Type B pancreatic cell (in vitro differentiated cells): Measurements from ENCODE around the gene MYO3B. TPM values are rescaled to one million over a fixed set of nuclear protein-coding genes. Genes with fewer than 3 reads are reported as not detected.
"Not testable (repeated sequence)": the region's sequence is repeated elsewhere in the genome, so short reads cannot be mapped to it uniquely, and the experiment has no call there.

ENCODE experiments used
- DNase-seq: peaks from one replicate; pipeline ENCODE4 v3.0.0; 2021; ENCODE audit warnings: mixed read lengths; ENCODE audit not compliant: unreplicated experiment; ENCODE audit errors: extremely low spot score
- H3K27ac Mint-ChIP-seq: 2 replicates; pipeline ENCODE4 v1.8.0; 2021; ENCODE audit warnings: mild to moderate bottlenecking, mixed read lengths
- H3K27me3 Mint-ChIP-seq: 2 replicates; pipeline ENCODE4 v1.8.0; 2021; ENCODE audit warnings: mixed read lengths
- H3K36me3 Mint-ChIP-seq: 2 replicates; pipeline ENCODE4 v1.8.0; 2021; ENCODE audit warnings: mixed read lengths
- H3K4me1 Mint-ChIP-seq: one replicate; pipeline ENCODE4 v1.8.0; 2021; ENCODE audit warnings: mixed read lengths; ENCODE audit not compliant: unreplicated experiment
- H3K4me3 Mint-ChIP-seq: 2 replicates; pipeline ENCODE4 v1.8.0; 2021; ENCODE audit warnings: mild to moderate bottlenecking, mixed read lengths
- H3K9me3 Mint-ChIP-seq: 2 replicates; pipeline ENCODE4 v1.8.0; 2021; ENCODE audit warnings: mixed read lengths
- CTCF ChIP-seq: fragments of 200-600 bp; sonication (generic); conservative IDR thresholded peaks from 2 replicates; pipeline ENCODE4 v1.5.0; 2021; ENCODE audit warnings: antibody characterized with exemption, mild to moderate bottlenecking
- total RNA-seq: library from RNA; stranded (reverse); gene quantifications from 2 replicates; pipeline ENCODE4 v1.2.1, GENCODE V29; 2021; ENCODE audit warnings: low replicate concordance

The MYO3B gene
- total RNA-seq, 1 donor from 2014 or later: 0.46 TPM

- Mint-ChIP-seq H3K27me3 (peaks cover 5% of the 10 kb centered on the region), H3K36me3 (no peaks in the 10 kb centered on the region), H3K27ac (no peak overlapping the region), H3K9me3 (no peaks in the 10 kb centered on the region), H3K4me3 (no peak overlapping the region), H3K4me1 (peaks cover 5% of the 10 kb centered on the region)
- DNase-seq: no peak
- no peak for TF ChIP-seq CTCF
Observed at GRCh38 chr2:170535552-170535951, 357.6 kb downstream of the MYO3B start.

- no peak for DNase-seq
- H3K4me3 Mint-ChIP-seq: no peak overlapping the region
- no peaks in the 10 kb centered on the region for H3K4me1 Mint-ChIP-seq
- H3K36me3 Mint-ChIP-seq: no peaks in the 10 kb centered on the region
- H3K9me3 Mint-ChIP-seq: peaks cover 7% of the 10 kb centered on the region
- peaks cover 7% of the 10 kb centered on the region for H3K27me3 Mint-ChIP-seq
- no peak for TF ChIP-seq CTCF
- H3K27ac Mint-ChIP-seq: no peak overlapping the region
Observed at GRCh38 chr2:170544817-170545216, 366.9 kb downstream of the MYO3B start.

- no peak overlapping the region for H3K4me3 Mint-ChIP-seq
- peaks cover 14% of the 10 kb centered on the region for H3K9me3 Mint-ChIP-seq
- peaks cover 7% of the 10 kb centered on the region for H3K27me3 Mint-ChIP-seq
- TF ChIP-seq CTCF: no peak
- H3K27ac Mint-ChIP-seq: no peak overlapping the region
- H3K36me3 Mint-ChIP-seq: peaks cover 6% of the 10 kb centered on the region
- H3K4me1 Mint-ChIP-seq: no peaks in the 10 kb centered on the region
- DNase-seq: no peak
Observed at GRCh38 chr2:170548304-170548703, 370.4 kb downstream of the MYO3B start.

- Mint-ChIP-seq H3K4me3 (no peak overlapping the region), H3K9me3 (peaks cover 18% of the 10 kb centered on the region), H3K4me1 (no peaks in the 10 kb centered on the region), H3K27ac (no peak overlapping the region), H3K27me3 (peaks cover 7% of the 10 kb centered on the region), H3K36me3 (peaks cover 6% of the 10 kb centered on the region)
- no peak for DNase-seq
- TF ChIP-seq CTCF: no peak
Observed at GRCh38 chr2:170550501-170550900, 372.6 kb downstream of the MYO3B start.

- H3K36me3 Mint-ChIP-seq, H3K27ac Mint-ChIP-seq, H3K4me1 Mint-ChIP-seq, H3K27me3 Mint-ChIP-seq, H3K4me3 Mint-ChIP-seq, DNase-seq: not testable (repeated sequence)
- H3K9me3 Mint-ChIP-seq: peaks cover 11% of the 10 kb centered on the region
Observed at GRCh38 chr2:170551899-170552298, 374.0 kb downstream of the MYO3B start.

GRCh38 chr2:170553748-170554147 is 375.8 kb downstream of the MYO3B start:
- Mint-ChIP-seq H3K9me3 (peaks cover 11% of the 10 kb centered on the region), H3K27me3 (no peaks in the 10 kb centered on the region)
- no peak for DNase-seq

More at GRCh38 chr2:170553748-170554147, 375.8 kb downstream of the MYO3B start:
- Mint-ChIP-seq H3K36me3 (peaks cover 6% of the 10 kb centered on the region), H3K27ac (no peak overlapping the region), H3K4me1 (no peaks in the 10 kb centered on the region), H3K4me3 (no peak overlapping the region)
- TF ChIP-seq CTCF: no peak
